GM21367 (cell line): Measurements from ENCODE around the gene CASD1.

Experiments
- ATAC-seq: cut with Tn5 transposase; IDR thresholded peaks from one replicate; pipeline ENCODE4 v1.9.1; 2021; ENCODE audit not compliant: unreplicated experiment

The CASD1 gene

DNA sequence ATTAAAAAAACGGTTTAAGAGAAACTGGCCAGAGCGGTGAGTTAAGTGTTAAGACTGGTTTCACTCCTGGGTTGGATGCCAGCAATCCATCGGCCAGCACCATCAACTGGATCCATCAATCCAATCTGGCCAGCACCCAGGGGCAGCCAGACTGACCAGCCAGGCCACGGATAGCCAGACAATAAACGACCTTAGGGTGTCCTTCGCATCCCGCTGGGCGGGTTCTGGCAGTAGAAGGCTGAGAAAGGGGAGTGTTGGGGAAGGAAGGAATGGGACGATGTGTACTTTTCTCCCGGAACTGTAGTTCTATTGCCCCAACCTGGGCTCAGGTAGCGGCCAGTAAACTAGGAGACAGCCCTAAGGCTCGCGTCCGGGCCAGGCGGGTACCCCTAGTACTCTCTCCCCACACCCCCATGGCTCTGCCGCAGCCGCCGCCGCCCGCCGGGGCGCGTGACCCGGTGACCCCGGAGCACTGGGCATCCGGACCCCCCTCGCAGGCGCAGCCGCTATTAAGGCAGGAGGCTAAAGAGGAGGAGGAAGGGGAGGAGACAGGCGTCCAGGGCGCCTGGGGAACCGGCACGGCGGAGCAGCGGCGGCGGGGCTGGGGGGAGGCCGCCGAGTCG lies at the start of gene CASD1:
TSS of gene CASD1 (plus strand) at position 546 of the 623 bp plus-strand sequence. CDS start 276 bp downstream, outside the sequence.
- ATAC-seq: peak; percentile 54

DNA sequence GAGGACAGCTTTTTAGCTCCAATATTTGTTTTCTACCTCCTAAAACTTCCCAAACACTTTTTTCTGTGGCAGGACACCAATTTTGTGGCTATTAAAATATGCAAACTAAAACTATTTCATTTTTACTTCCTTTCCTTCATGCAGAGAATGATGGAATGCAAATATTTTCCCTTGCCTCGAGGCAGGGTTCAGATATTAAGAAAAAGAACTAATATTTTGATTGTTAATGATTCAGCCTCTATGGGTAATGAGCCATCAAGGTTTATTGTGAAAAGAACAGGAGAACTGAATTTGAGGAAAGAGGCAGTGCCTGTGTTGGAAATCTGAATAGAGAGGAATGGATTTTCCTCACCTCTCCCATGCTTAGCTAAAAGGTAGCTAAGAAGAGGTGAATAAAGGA lies 43.1 kb upstream of the CASD1 start:
- no peak for ATAC-seq

GRCh38 chr7:94471604-94472003 lies 38.0 kb upstream of the CASD1 start:
- no peak for ATAC-seq

DNA sequence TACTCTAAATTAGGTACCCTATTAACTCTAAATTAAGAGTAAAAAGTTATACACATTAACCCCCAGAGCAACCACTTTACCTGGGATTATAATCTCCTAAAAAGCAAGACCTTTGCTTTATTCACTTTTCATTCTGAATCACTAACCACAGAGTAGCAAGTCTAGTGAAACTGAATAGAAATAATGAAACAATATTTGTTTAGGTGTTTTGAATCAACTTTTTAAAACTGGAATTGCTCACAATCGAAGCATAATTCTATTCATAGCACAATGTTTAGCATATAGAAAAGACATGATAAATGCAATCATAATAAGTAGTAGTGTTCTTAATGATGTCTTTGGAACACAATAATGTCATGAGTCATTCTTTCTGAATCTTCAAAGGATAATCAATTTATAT lies 37.0 kb upstream of the CASD1 start:
- ATAC-seq: no peak

DNA sequence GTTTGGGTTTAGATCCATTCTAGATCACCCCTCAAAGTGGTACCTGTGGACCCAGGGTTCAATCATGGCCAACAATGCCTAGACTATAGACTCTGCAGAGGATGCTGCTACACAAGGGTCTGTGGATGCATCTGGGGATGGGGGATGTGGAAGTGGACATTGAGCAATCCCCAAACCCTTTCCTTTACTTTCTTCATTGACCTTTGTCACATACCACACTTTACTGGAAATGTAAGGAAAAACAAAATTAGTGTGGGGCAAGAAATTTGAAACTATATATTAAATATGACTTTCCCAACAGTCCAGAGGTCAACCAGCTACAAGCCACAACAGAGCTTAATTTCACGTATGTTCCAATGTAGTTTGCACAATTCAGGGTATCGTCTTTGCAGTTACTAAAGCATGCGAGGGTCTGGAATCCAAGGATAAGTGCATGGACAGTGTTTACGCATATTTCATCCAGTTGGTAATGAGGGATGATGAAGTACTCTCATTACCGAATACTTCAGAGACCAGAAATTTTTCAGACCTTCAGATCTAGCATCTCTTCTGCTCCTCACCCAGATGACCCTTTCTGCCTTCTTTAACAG lies 33.3 kb upstream of the CASD1 start:
- no peak for ATAC-seq

DNA sequence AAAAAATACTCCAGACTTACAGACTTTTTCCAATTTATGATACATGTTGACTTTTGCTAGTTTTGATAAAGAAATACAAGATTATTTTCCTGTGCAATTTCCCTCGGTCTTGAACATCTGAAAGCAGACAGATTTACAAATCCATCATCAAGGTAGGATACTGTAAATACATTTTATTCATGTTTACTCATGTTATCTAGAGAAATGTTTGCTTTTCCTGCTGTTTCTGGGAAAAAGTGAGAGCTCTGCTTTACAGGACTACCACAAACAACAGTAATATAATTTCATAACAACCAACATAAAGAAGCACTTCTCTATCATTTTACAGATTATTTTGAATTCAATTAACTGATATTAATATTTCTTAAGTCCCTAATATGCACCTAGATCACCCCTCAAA lies 31.7 kb upstream of the CASD1 start:
- ATAC-seq: no peak

GRCh38 chr7:94478648-94479214 lies 30.9 kb upstream of the CASD1 start:
- ATAC-seq: no peak

DNA sequence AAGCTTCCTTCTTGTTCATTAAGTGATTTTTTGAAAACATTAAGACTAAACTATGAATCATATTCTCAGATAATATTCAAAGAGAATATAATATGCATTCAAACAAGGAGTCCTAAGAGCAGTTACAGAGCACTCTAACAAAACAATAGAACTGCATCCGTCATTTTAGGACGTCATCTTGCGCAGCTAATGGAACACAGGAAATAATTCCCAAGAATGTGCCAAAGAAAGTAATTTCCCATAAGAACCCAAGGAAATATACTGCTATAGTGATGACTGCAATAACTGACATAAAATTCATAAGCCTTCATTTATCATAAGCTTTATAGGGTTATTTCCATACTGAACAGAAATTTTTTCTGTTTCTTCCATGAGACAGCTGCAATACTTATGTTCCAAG lies 28.3 kb upstream of the CASD1 start:
- ATAC-seq: no peak

- ATAC-seq: no peak
Observed at GRCh38 chr7:94482796-94483195, 26.8 kb upstream of the CASD1 start.

- no peak for ATAC-seq
Observed at GRCh38 chr7:94483843-94484242, 25.8 kb upstream of the CASD1 start.

DNA sequence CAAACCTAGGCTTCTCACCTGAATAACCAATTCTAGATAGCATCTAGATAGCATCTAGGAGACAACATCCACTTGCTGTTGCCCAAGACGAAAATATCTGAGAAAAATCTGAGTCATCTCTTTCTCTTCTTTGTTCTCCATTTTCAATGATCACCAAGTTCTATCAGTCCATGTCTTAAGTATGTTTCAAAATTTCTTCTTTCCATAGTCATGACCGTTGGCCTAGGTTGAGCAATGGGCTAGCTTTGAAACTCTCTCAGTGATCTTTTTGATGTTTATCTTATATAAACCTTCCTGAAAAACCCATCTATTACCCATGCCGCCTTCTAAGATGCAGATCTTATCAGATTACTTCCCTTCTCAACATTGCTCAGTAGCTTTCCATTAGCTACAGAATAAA lies 23.4 kb upstream of the CASD1 start:
- ATAC-seq: no peak

- no peak for ATAC-seq
Observed at GRCh38 chr7:94491410-94491809, 18.2 kb upstream of the CASD1 start.

- peak; percentile 99 for ATAC-seq
Observed at GRCh38 chr7:94492601-94493000, 17.0 kb upstream of the CASD1 start.

DNA sequence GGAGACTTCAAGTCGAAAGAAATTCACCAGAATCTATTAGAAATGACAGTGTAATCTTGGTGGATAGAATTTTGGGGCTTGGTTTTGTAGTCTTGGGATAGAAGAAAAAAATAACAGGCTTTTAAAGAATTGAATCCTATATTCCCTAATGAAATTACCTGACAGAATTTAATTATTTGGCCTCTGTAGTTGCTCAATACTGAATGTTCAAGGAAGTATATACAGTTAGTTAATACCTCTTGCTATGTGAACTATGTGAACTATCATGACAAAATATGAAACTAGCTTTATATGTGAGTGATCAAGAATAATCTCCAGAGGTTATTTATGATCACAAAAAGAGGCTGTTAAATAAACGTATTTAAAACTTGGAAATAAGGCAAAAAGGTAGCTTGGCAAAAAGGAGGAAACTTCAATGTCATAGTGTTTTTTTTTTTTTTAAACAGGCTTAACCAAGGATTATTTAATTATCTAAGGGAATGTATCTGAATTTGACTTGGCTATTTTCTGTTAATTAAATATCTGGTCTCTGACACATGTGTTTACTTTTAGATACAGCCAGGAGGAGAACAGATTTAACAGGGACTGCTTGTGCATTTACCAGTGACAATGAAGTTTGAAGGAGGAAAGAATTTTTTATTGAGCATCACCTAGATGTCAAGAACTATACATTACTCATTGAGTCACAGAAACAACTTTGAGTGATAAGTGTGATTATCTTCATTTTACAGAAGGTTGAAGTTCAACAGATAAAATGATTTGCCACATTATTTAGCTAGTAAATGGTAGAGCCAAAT lies 11.5 kb upstream of the CASD1 start:
- ATAC-seq: no peak

DNA sequence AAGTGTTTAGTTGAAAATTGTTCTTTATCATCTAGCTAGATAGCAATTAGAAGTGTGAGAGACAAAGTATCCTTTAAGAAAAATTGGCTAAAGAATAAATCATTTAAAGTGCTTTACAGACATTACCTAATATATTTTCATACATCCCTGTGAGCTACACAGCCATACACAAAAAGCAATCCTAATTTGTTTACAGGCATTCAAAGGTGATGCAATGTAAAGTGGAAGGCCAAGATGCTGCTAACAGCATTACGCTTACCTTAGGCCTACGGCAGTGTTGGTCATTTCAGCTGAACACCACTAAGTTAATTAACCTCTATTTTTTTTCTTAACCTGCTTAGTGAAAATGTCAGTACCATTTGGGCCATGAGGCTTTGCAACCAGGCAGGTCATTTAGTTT lies 10.7 kb upstream of the CASD1 start:
- ATAC-seq: no peak

DNA sequence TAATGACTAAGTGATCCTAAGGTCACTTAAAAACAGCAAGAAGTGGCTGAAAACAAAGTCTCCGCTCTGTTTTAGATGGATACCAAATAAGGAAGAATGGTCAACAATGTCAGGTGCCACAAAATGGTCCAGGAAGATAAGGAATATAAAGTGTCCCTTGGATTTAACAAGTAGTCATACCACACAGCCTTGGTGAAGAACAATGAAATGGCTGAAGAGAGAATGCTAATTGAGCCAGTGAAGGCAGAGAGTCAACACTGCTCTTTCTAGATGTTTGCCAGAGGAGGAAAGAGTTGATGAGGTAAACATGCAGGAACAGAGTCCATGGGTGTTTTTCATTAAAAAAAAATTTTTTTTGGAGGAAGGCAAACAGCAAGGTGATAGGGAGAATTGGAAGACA lies 2.1 kb upstream of the CASD1 start:
- ATAC-seq: no peak

- ATAC-seq: no peak
Observed at GRCh38 chr7:94507962-94508361, 1.6 kb upstream of the CASD1 start.

GRCh38 chr7:94509887-94510581 lies 425 bp downstream of the CASD1 start:
- ATAC-seq: peak; percentile 66

GRCh38 chr7:94510582-94511496 lies 1.2 kb downstream of the CASD1 start:
- peak; percentile 17 for ATAC-seq

- ATAC-seq: no peak
Observed at GRCh38 chr7:94511718-94512117, 2.1 kb downstream of the CASD1 start.
